GM13977 (cell line): ENCODE data around the gene FIG4.
"Not testable (repeated sequence)": the region's sequence is repeated elsewhere in the genome, so short reads cannot be mapped to it uniquely, and the experiment has no call there.

Source experiments
- DNase-seq: peaks from one replicate; pipeline ENCODE4 v3.0.0; 2012; ENCODE audit warnings: low spot score
- in situ Hi-C: fragments of 300-500 bp; cut with MboI; formaldehyde crosslinking; loops from one replicate; pipeline ENCODE4 v1.12.0; 2022; ENCODE audit warnings: low sequenced_read_pairs, low pct_unique_long_range_greater_than_20kb, mixed read lengths, inconsistent platforms; ENCODE audit not compliant: unreplicated experiment
- TF ChIP-seq, protein P1 (sequence below): IDR thresholded peaks from 2 replicates; pipeline ENCODE4 v1.5.1; 2012; ENCODE audit warnings: mild to moderate bottlenecking, control low read depth; ENCODE audit not compliant: insufficient read depth; ENCODE audit errors: extremely low read depth, missing control alignments

The FIG4 gene

DNA sequence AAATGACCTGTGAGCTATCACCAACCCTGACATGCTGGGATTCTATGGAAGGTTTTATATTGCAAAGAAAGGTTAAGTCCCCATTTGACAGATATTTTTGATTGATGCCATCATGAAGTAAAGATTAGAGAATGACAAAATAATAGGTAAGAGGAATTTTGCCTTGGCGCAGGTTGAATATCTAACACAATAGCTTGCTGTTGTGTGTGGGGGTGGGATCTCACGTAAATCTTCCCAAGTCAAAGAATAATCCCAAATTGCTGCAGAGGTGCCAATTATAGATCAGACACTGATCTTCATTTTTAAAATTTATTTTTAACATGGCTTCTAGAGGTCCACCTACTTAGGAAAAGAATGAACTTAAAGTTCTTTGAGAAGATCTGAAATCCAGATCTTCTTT is 135.5 kb downstream of the FIG4 start:
- in situ Hi-C loops, result no loop called here
- TF ChIP-seq, protein P1, sequence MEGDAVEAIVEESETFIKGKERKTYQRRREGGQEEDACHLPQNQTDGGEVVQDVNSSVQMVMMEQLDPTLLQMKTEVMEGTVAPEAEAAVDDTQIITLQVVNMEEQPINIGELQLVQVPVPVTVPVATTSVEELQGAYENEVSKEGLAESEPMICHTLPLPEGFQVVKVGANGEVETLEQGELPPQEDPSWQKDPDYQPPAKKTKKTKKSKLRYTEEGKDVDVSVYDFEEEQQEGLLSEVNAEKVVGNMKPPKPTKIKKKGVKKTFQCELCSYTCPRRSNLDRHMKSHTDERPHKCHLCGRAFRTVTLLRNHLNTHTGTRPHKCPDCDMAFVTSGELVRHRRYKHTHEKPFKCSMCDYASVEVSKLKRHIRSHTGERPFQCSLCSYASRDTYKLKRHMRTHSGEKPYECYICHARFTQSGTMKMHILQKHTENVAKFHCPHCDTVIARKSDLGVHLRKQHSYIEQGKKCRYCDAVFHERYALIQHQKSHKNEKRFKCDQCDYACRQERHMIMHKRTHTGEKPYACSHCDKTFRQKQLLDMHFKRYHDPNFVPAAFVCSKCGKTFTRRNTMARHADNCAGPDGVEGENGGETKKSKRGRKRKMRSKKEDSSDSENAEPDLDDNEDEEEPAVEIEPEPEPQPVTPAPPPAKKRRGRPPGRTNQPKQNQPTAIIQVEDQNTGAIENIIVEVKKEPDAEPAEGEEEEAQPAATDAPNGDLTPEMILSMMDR, result no peak
- no peak for DNase-seq

DNA sequence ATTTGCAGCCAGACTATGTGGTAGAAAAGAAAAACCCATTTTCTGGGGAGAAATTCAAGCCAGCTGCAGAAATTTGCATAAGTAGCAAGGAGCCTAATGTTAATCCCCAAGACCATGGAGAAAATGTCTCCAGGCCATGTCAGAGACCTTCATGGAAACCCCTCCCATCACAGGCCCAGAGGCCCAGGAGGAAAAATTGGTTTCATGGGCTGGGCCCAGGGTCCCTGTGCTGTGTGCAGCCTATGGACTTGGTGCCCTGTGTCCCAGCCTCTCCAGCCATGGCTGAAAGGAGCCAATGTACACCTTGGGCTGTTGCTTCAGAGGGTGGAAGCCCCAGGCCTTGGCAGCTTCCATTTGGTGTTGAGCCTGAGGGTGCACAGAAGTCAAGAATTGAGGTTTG is 140.3 kb downstream of the FIG4 start:
- in situ Hi-C loops, DNase-seq: not testable (repeated sequence)

DNA sequence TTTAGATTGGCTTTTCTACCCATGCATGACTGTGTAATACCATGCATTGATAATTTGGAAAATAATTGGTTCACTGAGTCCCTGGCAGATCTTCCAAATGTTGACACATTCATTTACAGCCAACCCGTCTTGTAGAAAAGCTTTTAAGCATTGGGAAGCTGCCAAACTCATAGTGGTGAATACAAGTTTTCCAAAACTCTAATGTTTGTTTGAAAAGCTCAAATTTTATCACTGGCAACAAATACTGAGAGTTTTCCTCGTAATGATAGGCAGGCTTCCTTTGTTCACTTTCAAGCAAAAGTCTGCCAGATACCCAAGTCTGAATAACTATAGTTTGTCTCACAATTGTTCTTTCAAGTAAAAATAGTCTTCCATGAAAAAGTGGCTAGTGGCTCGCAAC is 143.0 kb downstream of the FIG4 start:
- DNase-seq, result no peak
- in situ Hi-C loops, result no loop called here
- TF ChIP-seq, protein P1, result no peak

DNA sequence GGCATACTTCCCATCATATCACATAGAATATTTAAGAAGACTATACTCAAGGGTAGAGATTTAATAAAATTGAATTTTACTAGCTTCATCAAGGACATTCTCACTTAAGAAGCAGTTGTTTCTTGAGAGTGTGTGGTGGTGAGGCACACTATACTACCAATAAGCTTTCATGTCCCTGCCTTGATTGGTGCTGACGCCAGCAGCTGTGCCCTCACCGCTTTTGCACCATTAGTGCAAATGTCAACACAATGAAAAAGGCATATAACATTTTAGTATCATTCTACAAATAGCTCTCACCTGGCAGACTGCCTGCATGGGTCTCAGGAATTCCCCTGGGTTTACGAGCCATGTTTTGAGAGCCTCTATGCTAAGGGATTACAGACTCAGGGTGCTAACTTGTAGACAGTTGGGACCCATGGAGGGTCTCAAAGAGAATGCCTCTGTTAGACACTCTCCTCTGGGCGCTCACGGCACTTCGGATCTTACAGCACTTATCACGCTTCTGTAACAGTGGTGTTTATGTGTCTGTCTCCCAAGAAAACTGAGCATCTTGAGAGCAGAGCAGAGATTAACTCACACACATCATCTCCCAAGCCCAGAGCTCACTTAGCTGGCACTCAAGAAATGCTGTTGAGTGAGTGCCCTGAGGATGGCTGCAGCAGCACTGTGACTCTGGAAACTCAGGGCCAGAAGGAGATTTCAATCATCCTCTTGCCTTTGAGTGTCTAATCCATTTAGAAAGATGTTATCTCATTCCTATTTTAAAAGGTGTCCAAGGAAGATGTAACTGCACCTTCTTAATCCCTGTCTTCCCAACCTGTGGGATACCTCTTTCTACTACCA is 143.7 kb downstream of the FIG4 start:
- in situ Hi-C loops, result no loop called here
- TF ChIP-seq, protein P1, result no peak
- DNase-seq, result no peak

DNA sequence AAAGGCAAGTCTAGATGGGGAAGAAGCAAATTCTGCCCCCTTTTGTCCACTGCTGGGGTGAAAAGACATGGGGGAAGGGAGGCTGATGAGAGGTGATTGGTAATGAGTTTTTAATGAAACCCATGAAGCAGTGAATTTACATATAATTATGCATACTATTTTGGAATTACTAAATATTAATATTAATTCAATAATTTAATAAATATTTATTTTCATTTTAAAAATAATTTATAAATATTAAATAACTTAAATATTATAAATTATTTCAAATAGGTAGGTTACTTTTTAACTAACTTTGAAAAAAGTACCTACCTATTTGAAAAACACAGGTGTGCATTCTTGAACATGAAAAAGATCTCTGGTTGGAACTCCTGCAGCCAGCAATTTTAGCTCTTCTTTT is 148.9 kb downstream of the FIG4 start:
- TF ChIP-seq, protein P1, result no peak
- no peak for DNase-seq
- in situ Hi-C loops, result no loop called here

DNA sequence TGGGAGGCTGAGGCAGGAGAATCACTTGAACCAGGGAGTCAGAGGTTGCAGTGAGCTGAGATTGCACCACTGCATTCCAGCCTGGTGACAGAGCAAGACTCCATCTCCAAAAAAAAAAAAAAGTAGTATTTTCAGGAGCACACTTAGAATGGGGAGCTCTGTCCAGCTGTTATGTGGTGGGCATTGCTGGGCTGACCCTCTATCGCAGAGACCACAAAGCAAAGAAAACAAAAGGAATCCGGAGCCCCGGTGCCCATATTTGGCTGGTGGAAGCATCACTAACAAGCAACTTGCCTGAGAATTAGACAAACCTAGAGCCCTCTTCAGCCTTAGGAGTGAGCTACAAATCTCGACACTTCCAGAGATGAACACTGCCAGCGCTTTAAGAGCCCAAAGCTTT is 149.7 kb downstream of the FIG4 start:
- in situ Hi-C loops, result no loop called here
- TF ChIP-seq, protein P1, result no peak
- no peak for DNase-seq

DNA sequence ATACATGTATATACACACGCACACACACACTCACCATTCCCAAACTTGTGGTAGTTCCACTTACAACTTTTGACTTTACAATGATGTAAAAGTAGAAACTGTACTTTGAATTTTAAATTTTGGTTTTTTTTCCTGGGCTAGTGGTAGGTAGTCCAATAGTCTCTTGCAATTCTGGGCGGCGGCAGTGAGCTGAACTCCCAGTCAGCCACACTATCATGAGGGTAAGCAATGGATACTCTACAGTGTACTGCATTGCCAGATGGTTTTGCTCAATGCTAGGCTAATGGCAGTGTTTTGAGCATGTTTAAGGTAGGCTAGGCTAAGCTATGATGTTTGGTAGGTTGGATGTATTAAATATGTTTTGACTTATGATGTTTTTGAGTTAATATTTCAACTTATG is 150.8 kb downstream of the FIG4 start:
- TF ChIP-seq, protein P1, result no peak
- in situ Hi-C loops, result no loop called here
- DNase-seq, result no peak
